Activated T-helper 2 cell treated with anti-CD3 and anti-CD28 coated beads, Interferon-gamma antibody, Interleukin-2, Interleukin-4, amounts not matched to agents 10 μg/mL and 5 μg/mL and 100 μg/mL, durations not matched to agents 14 hours and 24 hours and 36 hours (primary cell): ENCODE measurements around the gene RIN3. TPM values are rescaled to one million over a fixed set of nuclear protein-coding genes. Genes with fewer than 3 reads are reported as not detected.
A peak's percentile ranks its signal among the peaks of the same experiment; 100 is the strongest.

ENCODE experiments used
- DNase-seq: peaks from one replicate; pipeline ENCODE4 v3.0.0; 2021; ENCODE audit warnings: low spot score
- H3K27ac Mint-ChIP-seq: one replicate; pipeline ENCODE4 v1.8.0; 2021; ENCODE audit warnings: mixed read lengths
- H3K27me3 Mint-ChIP-seq: one replicate; pipeline ENCODE4 v1.8.0; 2021; ENCODE audit warnings: low read depth, mixed read lengths
- H3K36me3 Mint-ChIP-seq: one replicate; pipeline ENCODE4 v1.8.0; 2021; ENCODE audit warnings: low read depth, mixed read lengths
- H3K4me1 Mint-ChIP-seq: one replicate; pipeline ENCODE4 v1.8.0; 2021; ENCODE audit warnings: low read depth, mixed read lengths
- H3K4me3 Mint-ChIP-seq: one replicate; pipeline ENCODE4 v1.8.0; 2021; ENCODE audit warnings: low read depth, mild to moderate bottlenecking, moderate library complexity, mixed read lengths
- H3K9me3 Mint-ChIP-seq: one replicate; pipeline ENCODE4 v1.8.0; 2021; ENCODE audit warnings: mixed read lengths
- intact Hi-C: fragments of 100-400 bp; cut with micrococcal nuclease; formaldehyde crosslinking; loops from one replicate; pipeline ENCODE4 v1.15.1; 2023
- total RNA-seq: library from RNA; stranded (reverse); gene quantifications from 2 replicates; pipeline ENCODE4 v1.2.3, GENCODE V29; 2022

RIN3 gene
- total RNA-seq, 1 donor from 2014 or later, result 21.1 TPM

DNA sequence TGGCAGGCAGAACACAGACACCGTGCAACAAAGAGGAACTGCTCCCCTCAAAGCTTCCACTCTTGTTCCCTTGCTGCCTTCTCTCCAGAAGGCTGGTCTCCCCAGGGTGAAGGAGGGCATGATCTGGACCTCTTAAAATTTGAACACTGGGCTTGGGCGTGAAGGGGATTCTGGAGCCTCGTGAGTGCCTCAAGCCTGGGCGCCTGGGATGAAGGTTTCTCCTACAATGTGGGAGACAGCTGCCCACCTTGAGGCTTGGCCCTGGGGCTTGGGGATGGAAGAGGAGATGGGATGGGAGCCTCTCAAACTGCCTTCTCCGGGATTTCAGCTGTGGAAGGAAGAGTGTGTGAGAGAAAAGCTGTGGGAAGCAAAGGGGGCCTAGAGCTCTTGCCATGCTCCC, 7.8 kb upstream of the RIN3 start:
- H3K27me3 Mint-ChIP-seq, result peaks cover 44% of the 10 kb centered on the region
- H3K4me1 Mint-ChIP-seq, result no peaks in the 10 kb centered on the region
- no peak overlapping the region for H3K27ac Mint-ChIP-seq
- no peak for DNase-seq
- intact Hi-C loops, result no loop called here
- H3K36me3 Mint-ChIP-seq, result no peaks in the 10 kb centered on the region
- no peaks in the 10 kb centered on the region for H3K9me3 Mint-ChIP-seq
- no peak overlapping the region for H3K4me3 Mint-ChIP-seq

DNA sequence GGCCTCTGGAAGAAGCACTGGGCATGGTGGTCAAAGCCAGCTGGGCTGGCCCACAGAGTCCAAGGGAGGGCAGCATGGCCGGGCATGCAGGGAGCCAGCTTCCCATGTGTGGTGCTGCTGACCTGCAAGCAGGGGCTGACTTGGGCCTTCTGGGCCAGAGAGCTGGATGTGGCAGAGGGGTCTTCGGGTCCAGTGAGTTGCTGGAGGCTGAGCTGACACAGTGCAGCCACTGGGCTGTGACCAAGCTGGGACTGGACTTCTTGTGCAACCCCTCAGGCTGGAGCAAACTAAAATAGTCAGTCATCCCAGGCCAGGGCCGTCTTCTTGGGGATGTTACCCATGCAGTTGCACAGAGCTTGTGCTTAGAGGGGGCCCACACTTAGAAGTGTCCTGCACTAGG, 7.3 kb upstream of the RIN3 start:
- intact Hi-C loops, result no loop called here
- H3K4me3 Mint-ChIP-seq, result no peak overlapping the region
- no peaks in the 10 kb centered on the region for H3K4me1 Mint-ChIP-seq
- peaks cover 47% of the 10 kb centered on the region for H3K27me3 Mint-ChIP-seq
- no peaks in the 10 kb centered on the region for H3K9me3 Mint-ChIP-seq
- no peaks in the 10 kb centered on the region for H3K36me3 Mint-ChIP-seq
- H3K27ac Mint-ChIP-seq, result no peak overlapping the region
- no peak for DNase-seq

DNA sequence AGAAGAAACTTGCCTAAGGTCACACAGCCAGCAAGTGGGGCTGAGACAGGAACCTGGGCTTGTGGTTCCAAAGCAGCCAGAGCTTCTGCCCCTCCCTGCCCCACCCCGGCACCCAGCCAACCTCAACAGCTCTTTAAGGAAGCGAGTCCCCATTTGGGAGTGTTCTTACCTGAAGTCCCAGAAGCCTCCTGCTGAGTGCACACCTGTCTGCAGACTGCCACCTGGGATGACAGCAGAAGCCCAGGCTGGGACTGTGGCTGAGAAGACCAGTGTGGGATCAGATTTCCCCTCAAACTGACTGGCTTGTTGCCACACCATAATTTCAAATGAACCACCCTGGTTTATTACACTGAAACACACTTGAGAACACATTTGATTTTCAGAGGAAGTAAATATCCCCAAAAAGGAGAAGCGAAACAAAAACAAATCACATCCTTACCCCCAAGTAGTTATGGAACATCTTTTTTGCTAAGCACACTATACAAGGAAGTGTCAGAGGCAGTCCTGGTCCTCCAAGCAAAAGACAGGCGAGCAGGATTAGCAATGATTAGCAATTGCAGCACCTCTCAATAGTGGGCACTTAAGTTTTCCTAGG, 6.3 kb upstream of the RIN3 start:
- no peak for DNase-seq
- Mint-ChIP-seq H3K27ac (no peak overlapping the region), H3K36me3 (no peaks in the 10 kb centered on the region), H3K4me1 (peaks cover 1% of the 10 kb centered on the region), H3K27me3 (peaks cover 52% of the 10 kb centered on the region), H3K4me3 (no peak overlapping the region), H3K9me3 (no peaks in the 10 kb centered on the region)
- intact Hi-C loops, result no loop called here

DNA sequence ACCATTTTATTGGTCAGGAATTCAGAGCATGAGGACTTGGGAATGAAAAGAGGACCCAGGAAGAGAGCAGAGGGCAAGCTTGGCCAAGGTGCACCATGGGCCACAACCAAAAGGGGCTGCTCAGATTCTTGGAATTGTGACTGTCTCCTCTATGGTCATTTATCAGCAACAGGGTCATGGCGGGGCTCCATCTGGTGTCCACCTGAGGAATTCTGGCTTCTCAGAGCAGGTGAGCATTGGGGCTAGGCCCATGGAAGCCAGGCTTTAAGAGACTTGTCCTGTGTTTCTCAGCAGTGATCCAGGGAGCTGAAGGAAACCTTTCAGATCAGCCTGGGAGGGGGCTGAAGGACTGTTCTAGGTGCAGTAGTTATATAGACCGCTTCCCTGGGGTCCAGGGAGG, 2.6 kb upstream of the RIN3 start:
- intact Hi-C loops, result no loop called here
- peaks cover 54% of the 10 kb centered on the region for H3K27me3 Mint-ChIP-seq
- H3K27ac Mint-ChIP-seq, result no peak overlapping the region
- H3K4me3 Mint-ChIP-seq, result no peak overlapping the region
- no peak for DNase-seq
- no peaks in the 10 kb centered on the region for H3K36me3 Mint-ChIP-seq
- no peaks in the 10 kb centered on the region for H3K9me3 Mint-ChIP-seq
- H3K4me1 Mint-ChIP-seq, result peaks cover 2% of the 10 kb centered on the region

DNA sequence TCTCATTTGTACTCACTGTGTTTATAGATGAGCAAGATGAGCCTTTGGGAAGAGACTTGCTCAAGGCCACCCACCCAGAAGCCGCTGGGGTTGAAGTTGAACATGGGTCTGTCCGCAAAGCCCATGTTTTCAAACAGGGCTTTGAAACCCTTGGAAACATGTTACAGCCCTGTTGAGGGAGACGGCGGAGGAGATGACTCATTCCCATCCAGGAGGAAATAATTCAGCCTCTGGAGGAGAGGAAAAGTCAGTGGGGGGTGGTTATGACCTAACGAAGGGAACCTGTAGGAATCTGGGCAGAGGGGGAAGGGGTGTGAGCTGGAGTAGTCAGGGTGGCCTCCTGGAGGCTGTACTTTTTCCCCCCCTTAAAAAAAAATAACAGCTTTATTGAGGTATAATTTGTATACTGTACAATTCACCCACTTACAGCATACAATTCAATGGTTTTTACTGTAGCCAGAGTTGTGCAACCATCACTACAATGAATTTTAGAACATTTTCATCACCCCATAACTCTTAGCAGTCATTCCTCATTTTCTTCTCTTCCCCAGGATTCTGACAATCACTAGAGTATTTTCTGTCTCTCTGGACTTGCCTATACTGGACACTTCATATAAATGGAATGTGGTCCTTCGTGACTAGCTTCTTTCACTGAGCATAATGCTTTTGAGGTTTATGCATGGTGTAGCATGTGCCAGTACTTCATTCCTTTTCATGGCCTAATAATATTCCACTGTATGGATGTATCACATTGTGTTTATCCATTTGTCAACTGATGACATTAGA, 1.9 kb upstream of the RIN3 start:
- peaks cover 3% of the 10 kb centered on the region for H3K4me1 Mint-ChIP-seq
- no peak overlapping the region for H3K4me3 Mint-ChIP-seq
- H3K27me3 Mint-ChIP-seq, result peaks cover 53% of the 10 kb centered on the region
- H3K9me3 Mint-ChIP-seq, result no peaks in the 10 kb centered on the region
- H3K36me3 Mint-ChIP-seq, result no peaks in the 10 kb centered on the region
- no peak overlapping the region for H3K27ac Mint-ChIP-seq
- no peak for DNase-seq
- intact Hi-C loops, result no loop called here

DNA sequence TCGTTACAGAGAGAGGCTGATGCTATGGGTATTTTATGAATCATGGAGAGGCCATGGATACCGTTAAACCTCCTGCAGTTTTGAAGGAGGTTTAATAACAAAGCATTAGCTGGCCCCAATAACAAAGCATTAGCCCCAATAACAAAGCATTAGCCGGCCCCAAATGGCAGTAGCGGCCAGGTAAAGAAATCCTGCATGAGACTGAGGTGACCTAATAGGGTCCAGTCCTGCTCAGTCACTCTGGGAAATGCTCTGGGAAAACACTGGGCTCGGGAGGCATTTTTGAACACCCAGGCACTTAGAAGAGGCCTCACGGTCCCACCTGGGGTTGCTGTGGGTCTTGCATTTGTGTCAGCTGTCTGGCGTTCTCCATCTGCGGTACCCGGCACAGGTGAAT, 776 bp upstream of the RIN3 start:
- H3K4me1 Mint-ChIP-seq, result peaks cover 10% of the 10 kb centered on the region
- no peaks in the 10 kb centered on the region for H3K9me3 Mint-ChIP-seq
- H3K27ac Mint-ChIP-seq, result no peak overlapping the region
- DNase-seq, result no peak
- H3K4me3 Mint-ChIP-seq, result peak overlapping the region; percentile 7
- peaks cover 57% of the 10 kb centered on the region for H3K27me3 Mint-ChIP-seq
- intact Hi-C loops, result no loop called here
- H3K36me3 Mint-ChIP-seq, result no peaks in the 10 kb centered on the region

DNA sequence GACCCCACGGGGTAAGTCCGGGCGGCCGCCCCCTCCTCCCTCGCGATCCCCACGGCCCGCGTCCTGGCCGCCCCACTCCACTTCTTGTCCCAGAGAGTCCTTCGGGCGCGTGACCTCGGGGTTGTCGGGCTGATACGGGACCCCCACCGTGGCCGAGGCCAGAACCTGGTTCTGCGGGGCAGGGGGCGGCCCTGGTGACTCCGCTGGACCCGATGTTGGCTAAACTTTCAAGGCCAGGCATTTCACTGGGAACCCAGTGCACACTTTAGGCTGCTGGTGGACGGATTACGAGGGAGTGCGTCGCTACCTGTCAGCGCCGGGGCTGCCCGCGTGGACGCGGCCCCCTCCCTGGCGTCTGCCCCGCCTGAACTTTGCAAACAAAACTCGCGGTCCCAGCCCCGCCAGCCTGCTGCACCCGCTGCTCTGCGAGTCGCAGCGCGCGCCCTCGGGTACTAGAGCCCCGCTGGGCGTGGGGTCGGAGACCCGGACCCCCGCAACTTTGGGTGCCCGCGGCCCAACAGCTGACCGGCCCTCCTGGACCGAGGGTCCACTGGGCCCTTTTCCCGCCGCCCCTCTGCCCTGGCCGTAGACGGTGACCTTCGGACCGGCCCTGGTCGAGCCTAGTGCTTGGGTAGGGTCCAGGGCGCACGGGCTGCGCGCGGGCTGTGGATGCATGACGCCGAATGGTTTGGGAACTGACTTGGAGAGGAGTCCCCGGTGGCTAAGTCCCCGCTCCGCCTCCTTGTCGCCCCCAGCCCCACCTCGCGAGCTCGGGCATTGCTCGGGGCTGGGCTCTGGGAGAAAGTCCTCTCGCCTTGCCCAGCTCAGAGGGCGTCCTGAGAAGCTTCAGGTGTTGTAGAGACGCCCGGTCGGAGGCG, 624 bp downstream of the RIN3 start:
- Mint-ChIP-seq H3K36me3 (no peaks in the 10 kb centered on the region), H3K4me3 (peak overlapping the region; percentile 61), H3K27me3 (peaks cover 51% of the 10 kb centered on the region), H3K4me1 (peaks cover 21% of the 10 kb centered on the region), H3K27ac (no peak overlapping the region), H3K9me3 (no peaks in the 10 kb centered on the region)
- intact Hi-C loops, result no loop called here
- no peak for DNase-seq

DNA sequence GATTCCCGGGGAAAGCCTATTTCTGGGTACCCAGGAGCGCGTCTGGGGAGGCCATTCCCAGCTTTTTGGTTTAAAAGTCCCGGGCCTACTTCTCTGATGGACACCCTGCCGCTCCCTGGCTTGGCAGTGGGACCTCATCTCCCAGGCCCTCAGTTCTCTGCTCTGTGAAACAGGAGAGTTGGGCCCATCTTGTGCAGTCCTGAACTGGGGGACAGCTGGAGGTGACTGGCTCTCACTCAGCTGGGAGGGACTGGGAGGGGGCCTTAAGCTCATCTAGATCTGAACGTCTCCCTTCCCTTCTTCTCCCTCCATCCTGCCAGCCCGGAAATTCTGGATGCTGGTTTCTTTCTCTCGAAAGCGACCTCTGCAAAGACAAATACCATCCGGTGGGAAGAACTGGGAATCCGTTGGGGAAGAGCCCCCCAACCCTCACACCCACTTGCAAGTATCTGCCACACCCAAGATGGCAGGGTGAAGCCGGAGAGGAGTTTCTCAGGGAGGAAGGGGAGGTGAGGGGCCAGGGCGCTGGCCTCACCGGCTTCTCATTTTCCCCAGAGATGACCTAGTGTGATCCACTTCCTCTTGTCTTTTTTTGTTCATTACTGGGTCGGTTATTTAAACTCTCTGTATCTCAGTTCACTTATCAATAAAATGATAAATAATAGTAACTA, 1.4 kb downstream of the RIN3 start:
- Mint-ChIP-seq H3K27me3 (peaks cover 44% of the 10 kb centered on the region), H3K27ac (no peak overlapping the region), H3K36me3 (no peaks in the 10 kb centered on the region), H3K9me3 (no peaks in the 10 kb centered on the region), H3K4me3 (peak overlapping the region; percentile 1), H3K4me1 (peaks cover 22% of the 10 kb centered on the region)
- intact Hi-C loops, result no loop called here
- no peak for DNase-seq

DNA sequence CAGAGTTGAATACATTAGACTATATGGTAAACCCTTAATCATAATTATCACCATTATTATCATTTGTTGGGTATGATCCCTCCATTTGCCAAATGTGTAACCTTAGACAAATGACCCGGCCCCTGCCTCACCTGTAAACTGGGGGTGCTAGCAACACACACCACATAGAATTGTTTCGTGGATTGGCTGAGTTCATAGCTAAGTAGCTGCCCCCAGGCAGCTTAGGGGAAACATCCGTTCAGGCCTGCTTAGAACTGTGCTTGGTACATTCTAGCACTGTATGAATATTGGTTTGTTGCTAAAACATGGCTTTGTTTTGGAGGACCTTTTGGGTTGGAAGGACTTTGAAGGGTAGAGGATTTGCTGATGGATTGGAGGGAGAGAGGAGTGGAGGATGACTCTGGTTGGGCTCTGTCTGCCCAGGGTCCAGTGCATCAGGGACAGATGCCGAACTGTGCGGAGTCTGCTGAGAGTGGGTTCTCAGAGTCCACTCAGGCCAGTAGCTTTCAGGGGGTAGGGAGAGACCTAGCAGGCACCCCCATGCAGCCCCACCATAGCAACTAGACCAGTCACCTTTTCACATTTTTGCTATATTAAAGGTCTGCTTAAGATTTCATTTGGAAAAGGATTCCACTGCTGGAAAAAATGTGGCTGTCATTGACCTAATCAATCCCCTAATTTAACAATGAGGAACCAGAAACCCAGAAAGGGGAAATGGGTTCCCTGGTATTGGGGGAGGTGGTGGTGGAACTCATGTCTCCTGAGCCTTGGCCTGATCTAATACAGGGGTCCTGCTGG, 2.2 kb downstream of the RIN3 start:
- intact Hi-C loops, result no loop called here
- H3K27ac Mint-ChIP-seq, result peak overlapping the region; percentile 0
- H3K9me3 Mint-ChIP-seq, result no peaks in the 10 kb centered on the region
- no peak for DNase-seq
- H3K36me3 Mint-ChIP-seq, result no peaks in the 10 kb centered on the region
- H3K4me3 Mint-ChIP-seq, result peak overlapping the region; percentile 1
- peaks cover 22% of the 10 kb centered on the region for H3K4me1 Mint-ChIP-seq
- peaks cover 42% of the 10 kb centered on the region for H3K27me3 Mint-ChIP-seq

DNA sequence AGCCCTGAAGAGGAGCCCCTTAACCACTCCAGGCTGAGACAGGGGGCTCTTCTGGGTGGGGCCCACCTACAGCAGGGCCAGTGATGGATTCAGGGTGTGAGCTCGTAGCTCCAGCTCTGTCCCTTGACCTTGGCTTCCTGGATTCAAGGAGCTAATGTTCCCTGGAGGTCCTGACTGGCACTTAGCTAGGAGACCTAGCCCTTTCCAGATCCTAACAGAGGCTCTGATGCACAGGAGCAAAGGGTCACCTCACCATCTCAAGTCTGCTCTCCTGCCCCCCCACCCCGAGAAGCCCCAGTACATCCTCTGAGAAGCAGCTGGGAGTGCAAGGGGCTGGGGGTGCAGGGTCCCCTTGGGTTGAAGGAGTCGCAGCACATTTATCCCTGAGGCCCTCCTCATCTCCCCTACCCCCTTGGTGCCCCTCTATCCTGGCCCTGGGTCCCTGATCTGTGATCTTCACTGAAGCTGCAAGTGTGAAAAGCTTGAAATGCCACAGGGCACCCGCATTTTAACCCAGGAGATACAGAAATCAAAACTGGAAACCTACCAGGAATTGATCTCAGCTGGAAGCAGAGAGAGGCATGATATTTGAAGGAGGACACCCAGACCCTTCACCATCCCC, 2.9 kb downstream of the RIN3 start:
- Mint-ChIP-seq H3K27me3 (peaks cover 41% of the 10 kb centered on the region), H3K27ac (no peak overlapping the region)

DNA sequence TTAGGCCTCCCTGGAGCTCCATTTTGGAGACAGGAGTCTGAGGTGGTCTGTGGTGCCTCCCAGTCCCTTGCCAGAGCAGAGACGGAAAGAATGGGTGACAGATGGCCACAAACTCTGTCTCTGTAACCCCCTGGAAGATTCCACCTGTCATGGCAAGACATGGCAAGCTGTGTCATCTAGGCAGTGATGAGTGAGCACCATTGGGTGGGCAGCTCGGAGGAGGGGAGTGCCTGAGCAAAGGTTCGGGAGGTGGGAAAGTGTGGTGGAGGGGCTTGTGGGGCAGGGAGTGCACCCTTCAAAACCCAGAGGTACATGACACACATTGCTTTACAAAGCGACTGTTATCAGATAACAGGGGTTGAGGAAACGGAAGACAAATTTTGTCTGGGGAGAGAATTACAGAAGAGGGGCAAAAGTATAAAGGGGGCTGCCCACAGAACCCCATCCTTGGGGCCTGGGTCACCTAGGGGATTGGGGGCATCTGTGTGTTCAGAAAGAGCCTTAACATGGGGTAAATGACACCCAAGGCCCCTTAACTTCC, 3.5 kb downstream of the RIN3 start:
- peaks cover 22% of the 10 kb centered on the region for H3K4me1 Mint-ChIP-seq
- H3K4me3 Mint-ChIP-seq, result no peak overlapping the region
- no peaks in the 10 kb centered on the region for H3K36me3 Mint-ChIP-seq
- DNase-seq, result no peak
- intact Hi-C loops, result no loop called here
- peak overlapping the region; percentile 8 for H3K27ac Mint-ChIP-seq
- H3K9me3 Mint-ChIP-seq, result no peaks in the 10 kb centered on the region
- peaks cover 42% of the 10 kb centered on the region for H3K27me3 Mint-ChIP-seq

More for the DNA sequence above, 2.9 kb downstream of the RIN3 start:
- no peak overlapping the region for H3K4me3 Mint-ChIP-seq
- no peaks in the 10 kb centered on the region for H3K36me3 Mint-ChIP-seq
- peaks cover 22% of the 10 kb centered on the region for H3K4me1 Mint-ChIP-seq
- intact Hi-C loops, result no loop called here
- DNase-seq, result no peak
- no peaks in the 10 kb centered on the region for H3K9me3 Mint-ChIP-seq
